HCT116 (cell line): ENCODE measurements around the gene SLC6A18.

Source experiments
- JUND ChIP-seq: IDR thresholded peaks from 2 replicates; pipeline ENCODE4 v1.6.1; 2012
- MAX ChIP-seq: IDR thresholded peaks from 2 replicates; pipeline ENCODE4 v1.6.1; 2012
- TF ChIP-seq, protein P1 (sequence below), 3 experiments: fragments of 200-600 bp in 1 of 3; sonication (generic) in 1 of 3; IDR thresholded peaks in 2 of 3; conservative IDR thresholded peaks in 1 of 3; 2 replicates each; pipeline ENCODE4 v1.5.1; 2012 to 2017; ENCODE audit warnings: low read depth in 2 of 3, low read length in 2 of 3, antibody characterized with exemption in 1 of 3, borderline replicate concordance in 1 of 3, control low read depth in 1 of 3, mild to moderate bottlenecking in 1 of 3, mixed read lengths in 1 of 3, mixed run types in 1 of 3, moderate library complexity in 1 of 3; ENCODE audit not compliant: insufficient read depth in 1 of 3

DNA sequence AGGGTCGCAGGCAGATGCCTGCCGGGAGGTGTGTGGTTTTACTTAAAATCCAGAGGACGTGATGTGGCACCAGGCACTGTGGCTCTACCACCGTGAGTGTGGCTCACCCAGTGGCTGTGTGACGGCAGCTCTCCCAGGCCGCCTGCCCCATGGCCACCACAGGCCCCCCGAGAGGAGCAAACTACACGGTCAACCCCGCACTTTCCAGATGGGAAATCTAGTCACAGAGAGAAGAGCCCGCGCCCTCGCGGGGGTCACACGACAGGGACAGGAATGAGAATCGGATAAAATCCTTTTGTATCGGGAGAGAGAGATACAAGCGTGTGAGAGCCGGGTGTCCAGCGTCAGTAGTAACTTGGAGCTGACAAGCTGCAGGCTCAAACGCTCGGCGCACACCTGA is 45.2 kb downstream of the SLC6A18 start:
- TF ChIP-seq MAX (no peak), JUND (no peak)
- TF ChIP-seq, protein P1, sequence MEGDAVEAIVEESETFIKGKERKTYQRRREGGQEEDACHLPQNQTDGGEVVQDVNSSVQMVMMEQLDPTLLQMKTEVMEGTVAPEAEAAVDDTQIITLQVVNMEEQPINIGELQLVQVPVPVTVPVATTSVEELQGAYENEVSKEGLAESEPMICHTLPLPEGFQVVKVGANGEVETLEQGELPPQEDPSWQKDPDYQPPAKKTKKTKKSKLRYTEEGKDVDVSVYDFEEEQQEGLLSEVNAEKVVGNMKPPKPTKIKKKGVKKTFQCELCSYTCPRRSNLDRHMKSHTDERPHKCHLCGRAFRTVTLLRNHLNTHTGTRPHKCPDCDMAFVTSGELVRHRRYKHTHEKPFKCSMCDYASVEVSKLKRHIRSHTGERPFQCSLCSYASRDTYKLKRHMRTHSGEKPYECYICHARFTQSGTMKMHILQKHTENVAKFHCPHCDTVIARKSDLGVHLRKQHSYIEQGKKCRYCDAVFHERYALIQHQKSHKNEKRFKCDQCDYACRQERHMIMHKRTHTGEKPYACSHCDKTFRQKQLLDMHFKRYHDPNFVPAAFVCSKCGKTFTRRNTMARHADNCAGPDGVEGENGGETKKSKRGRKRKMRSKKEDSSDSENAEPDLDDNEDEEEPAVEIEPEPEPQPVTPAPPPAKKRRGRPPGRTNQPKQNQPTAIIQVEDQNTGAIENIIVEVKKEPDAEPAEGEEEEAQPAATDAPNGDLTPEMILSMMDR (IDR thresholded peaks at IDR 0.05 in 2 of 3, conservative IDR thresholded peaks at IDR 0.05 in 1 of 3; ENCODE audit: borderline replicate concordance in 1 of 3, insufficient read depth in 1 of 3, low read depth in 2 of 3, low read length in 2 of 3) = no peak
